Measurements from ENCODE around the gene CBR3.
A peak's percentile ranks its signal among the peaks of the same experiment; 100 is the strongest.
"Not testable (repeated sequence)": the region's sequence is repeated elsewhere in the genome, so short reads cannot be mapped to it uniquely, and the experiment has no call there.

CBR3 gene

DNA sequence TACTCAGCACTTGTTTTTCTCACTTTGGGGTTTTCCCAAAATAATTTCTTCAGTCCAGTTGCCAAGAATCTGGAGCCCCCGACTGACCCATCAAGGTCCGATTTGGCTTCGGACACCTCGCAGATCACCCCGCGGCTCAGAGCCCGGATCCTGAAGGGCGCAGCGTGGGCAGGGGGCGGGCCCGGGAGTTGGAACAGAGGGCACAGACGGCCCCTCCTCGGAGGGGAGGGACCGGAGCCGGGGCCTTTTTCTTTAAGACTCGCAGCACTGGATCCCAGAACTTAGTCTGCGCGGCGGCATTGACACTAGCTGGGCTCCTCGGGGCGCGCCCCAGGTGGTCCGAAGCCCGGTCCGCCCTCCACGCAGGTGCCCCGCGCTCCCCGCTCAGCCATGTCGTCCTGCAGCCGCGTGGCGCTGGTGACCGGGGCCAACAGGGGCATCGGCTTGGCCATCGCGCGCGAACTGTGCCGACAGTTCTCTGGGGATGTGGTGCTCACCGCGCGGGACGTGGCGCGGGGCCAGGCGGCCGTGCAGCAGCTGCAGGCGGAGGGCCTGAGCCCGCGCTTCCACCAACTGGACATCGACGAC, at the start of gene CBR3:
TSS of gene CBR3 (plus strand) at position 277 of the 588 bp plus-strand sequence. CDS start at position 391, 114 bp downstream.
- DNase-seq (ENCODE audit: low read depth): peak; percentile 24

DNA sequence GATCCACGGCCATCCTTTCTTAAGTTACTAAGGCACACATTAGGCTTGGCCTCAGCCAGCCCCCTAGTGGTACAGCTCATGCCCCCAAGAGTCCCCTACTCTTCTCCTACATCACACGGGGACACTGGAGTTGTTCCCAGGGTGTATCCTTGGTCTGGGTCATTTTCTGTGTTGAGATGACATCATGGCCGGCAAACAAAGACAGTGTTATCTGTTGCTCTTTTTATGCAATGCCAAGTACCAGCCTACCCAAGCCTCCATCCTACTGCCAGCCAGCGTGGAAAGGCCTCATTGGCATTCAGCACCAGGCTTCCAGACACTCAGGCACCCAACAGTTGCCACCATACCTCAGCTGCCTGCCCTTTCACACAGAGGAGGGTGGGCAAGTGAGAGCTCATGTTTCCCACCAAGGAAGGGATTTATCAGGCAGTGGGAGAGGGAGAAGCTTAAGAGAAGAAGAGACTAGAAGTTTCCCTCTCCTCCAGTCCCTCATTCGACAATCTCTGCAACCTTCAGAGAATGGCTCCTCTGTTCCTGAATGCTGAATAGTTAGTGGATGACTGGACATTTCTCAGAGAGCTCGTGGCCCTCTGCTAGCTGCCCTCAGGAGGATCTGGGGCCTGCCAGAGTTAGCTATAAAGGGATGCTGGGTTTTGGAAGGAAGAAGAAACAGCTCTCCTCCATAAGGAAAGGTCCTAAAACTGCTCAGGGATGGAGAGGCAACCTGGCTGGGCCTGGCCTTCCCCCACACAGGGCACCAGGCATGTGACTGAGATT, 47.3 kb upstream of the CBR3 start:
- no peak for DNase-seq (ENCODE audit: low read depth)

DNA sequence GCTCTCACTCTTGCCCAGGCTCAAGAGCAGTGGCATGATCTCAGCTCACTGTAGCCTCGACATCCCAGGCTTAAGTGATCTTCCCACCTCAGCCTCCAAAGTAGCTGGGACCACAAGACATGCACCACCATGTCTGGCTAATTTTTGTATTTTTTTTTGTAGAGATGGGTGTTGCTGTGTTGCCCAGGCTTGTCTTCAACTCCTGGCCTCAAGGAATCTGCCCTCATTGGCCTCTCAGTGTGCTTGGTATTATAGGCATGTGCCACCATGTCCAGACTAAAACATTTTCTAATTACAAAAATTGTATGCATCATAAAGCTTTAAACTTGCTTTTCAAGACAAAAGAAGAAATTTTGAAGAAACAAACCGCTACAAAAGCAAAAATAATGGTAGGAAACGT, 44.9 kb upstream of the CBR3 start:
- no peak for DNase-seq (ENCODE audit: low read depth)

DNA sequence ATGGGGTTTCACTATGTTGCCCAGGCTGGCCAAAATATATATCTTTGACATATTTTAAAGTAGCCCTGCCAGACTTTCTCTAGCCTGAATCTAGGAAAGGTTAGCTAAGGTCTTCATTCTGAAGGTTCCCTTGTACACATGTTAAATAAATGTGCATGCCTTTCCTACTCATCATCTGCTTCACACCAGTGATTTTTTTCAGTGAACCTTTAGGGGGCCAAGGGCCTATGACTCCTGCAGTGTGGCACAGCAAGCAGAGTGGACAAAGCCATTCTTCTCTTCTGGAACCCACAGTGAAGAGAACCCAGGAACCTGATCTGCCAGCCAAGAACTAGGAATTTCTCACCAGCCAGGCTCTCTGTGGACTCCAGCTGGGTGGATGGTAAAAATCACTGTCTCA, 42.2 kb upstream of the CBR3 start:
- no peak for DNase-seq (ENCODE audit: low read depth)

DNA sequence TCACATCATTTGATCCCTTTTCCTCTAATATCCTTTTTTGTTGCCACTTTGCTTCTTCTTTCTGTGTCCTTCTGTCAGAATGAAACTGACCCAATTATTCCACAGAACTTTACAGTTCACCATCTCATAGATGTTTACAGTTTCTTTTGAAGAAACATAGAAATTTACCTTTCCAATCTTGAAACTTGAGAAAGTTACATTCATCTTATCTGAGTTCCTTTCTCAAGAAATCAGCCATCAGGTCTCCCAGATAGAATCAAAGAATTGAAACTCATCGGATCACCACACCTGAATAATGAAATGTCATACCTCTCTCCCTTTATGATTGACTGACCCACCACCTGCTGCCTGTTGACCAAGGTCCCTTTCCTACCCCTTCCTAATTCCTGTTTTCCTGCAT, 41.4 kb upstream of the CBR3 start:
- no peak for DNase-seq (ENCODE audit: low read depth)

DNA sequence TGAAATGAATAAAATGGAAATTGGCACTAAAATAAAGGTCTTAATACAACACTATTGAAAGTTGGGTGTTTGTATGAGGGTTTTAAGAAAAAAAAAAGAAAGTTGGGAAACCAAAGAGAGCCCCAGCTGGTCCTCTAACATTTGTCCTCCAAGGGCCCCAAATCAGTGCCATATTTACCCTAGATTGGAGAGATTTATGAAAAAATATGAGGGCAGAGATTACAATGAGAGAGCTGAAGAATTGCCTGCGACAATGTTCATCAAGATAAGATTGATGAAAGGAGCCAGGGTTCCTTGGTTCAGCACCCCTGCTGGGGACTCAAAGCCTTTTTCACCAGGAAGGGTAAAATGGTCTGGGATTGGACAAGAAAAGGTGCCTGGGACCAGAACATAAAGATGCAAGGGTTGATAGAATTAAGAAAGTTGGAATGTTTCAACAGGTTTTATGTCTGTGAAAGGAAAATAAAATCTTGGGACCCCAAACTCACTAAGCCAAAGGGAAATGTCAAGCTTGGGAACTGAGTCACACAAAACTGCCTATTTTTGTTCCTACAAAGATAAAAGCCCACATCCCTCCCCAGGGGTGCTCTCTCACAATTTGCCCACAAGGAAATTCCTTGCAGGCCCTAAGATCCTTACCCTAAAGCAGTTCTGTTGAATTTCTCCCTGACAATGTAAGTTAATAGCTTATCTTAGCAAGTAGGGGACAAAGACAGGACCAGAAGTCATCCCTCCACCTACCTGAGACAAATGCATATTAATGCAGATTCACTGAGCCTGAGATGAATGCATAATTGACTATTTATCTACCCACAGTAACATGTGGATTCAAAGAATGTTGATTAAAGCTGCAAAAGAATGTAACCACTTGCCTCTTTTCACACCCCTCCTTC, 38.2 kb upstream of the CBR3 start:
- no peak for DNase-seq (ENCODE audit: low read depth)

DNA sequence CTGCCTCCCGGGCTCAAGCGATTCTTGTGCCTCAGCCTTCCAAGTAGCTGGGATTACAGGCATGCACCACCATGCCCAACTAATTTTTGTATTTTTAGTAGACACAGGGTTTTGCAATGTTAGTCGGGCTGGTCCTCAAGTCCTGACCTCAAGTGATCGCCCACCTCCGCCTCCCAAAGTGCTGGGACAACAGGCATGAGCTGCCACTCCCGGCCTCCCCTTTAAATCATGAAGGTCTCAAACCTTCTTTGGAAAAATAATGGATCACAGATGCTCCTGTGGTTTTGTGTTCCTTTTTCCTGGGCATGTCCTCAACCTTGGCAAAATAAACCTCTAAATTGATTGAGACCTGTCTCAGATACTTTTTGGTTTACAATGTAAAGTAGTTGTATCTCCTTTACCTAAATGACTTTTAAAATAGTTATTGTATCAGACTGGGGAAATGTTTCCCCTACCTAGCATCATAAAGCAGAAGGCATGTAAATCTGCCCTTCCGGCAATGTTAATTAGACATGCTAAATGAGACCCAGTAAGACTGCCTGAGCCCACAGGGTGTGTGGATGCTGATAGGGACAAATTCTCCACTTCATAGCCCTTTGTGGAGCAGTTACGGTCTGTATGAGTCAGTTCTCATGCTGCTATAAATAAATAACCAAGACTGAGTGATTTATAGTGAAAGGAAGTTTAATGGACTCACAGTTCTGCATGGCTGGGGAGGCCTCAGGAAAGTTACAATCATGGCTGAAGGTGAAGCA, 37.3 kb upstream of the CBR3 start:
- DNase-seq (ENCODE audit: low read depth): no peak

DNA sequence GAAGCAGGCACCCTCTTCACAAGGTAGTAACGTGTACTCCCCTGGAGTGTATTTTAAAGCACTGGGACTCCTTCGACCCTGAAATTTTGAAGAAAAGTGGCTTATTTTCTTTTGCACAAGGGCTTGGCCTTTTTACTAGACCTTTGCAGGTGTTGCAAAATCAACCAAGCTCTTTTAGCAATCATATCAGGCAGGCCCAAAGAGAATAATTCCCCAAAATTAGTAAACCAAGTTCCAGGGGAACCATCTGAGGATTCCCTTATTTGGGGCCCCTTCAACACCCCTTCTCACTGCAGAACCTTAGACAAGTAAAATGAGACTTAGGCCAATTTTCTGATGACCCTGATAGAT, 36.7 kb upstream of the CBR3 start:
- no peak for DNase-seq (ENCODE audit: low read depth)

DNA sequence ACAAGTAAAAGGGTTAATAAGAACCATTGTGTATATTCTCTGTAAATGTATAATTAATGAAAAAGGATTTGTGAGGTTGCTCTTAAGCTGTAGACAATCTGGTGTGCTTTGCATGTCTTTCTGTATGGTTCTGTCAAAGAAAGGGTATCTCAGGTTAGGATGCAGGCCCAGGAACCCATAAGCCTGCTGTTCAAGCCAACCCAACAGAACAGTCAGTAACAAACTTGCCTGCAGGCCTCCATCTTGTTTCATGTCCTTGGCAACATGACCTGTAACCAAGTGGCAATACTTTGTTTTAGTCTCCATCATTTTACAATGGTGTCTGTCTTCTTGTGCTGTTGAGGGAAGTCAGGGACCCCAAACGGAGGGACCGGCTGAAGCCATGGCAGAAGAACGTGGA, 35.9 kb upstream of the CBR3 start:
- DNase-seq (ENCODE audit: low read depth): no peak

DNA sequence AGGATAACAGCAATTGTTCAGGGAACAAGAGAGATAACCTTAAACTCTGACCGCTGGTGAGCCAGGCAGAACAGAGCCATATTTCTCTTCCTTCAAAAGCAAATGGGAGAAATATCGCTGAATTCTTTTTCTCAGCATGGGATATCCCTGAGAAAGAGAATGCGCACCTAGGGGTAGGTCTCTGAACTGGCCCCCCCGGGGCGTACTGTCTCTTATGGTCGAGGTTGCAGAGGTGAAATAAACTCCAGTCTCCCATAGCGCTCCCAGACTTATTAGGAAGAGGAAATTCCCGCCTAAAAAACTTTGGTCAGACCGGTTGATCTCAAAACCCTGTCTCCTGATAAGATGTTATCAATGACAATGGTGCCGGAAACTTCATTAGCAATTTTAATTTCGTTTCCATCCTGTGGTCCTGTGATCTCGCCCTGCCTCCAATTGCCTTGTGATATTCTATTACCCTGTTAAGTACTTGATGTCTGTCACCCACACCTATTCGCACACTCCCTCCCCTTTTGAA, 35.1 kb upstream of the CBR3 start:
- not testable (repeated sequence) for DNase-seq (ENCODE audit: low read depth)

DNA sequence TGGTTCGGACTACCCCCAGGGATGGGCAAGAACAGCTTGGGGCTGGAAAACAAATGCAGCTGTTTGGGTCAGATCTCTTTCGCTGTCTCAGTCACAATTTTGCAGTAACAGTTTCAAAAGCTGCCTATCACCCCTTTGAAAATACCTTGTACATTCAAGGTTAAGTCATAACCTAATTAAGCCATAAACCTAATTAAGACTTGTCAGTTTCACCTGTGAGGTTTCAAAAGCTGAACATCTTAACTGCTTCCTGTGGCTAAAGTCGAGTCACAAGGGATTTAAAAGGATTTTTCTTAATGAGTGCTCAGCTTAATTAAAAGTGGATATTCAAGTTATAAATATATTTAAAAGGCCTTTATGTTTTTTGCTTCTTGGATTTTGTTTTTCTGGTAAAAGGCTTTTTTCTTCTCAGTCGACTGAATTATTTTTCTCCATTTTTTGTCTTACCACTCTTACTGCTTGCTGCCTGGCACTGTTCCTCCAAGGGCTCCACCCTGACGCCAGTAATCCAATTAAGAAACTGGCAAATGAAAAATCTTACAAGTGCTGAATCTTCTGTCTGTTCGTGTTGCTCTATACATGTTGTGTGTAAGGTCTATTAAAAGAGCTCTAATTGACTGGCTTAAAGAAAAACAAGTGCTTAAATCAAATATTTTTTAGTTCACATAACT, 33.8 kb upstream of the CBR3 start:
- DNase-seq (ENCODE audit: low read depth): no peak

DNA sequence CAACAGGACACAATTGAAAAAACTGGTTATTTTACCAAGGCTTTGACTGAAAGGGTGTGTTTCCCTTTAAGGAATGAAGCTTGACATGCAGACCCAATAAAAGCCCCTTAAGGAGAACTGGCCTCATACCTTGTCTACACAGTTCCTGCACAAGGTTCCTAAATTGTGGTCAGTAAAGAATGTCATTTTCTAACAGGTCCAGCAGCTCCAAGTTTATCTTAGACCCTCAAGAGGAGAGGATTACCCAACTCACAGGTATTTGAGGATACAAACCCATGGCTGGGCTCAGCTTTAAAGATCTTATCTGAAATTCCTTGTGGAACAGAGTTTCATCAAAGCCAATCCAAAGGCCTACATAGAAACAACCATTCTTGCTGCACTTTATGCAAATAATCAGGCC, 31.4 kb upstream of the CBR3 start:
- DNase-seq (ENCODE audit: low read depth): no peak

DNA sequence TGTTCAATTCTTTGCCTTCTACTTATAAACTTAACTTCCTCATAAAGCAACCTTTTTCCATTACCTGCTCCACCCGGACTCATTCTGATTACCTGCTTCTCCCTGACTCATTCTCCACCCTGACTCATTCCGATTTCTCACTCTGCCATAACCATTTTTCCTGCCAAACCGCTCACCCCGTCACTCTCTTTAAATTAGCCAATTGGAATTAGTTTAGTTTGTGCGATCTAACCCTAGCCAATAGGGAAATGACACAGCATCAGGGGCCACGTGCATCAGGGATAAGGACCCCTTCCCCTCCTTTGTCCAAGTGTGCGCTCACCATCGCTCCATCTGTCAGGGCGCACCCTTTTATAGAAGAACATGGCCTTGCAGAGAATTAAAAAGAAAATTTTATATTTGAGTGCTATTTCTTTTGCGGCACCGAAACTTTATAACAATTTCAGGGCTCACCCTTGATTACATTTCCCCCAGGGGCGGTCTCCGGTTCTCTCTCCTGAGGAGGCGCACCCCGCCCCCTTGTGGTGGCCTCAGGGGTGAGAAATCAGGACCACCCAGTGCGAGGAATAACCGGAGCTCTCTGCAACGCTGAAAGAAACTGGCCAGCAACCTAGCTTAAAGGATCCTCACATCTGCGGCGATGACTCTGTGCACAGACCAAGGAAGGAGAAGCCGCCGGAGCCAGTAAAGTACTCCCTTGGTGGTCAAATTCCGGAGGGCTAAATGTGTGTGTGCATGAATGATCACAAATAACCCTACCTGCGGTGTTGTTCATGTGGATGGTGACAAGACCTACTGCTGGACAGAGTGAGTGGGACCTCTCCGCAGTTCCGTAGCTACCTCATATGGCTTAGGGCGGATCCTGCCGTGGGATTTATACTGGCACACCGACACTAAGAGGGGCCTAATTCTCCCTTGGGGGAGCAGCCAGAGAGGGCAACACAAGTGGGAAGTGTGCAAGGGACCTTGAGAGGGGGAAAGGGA, 30.3 kb upstream of the CBR3 start:
- DNase-seq (ENCODE audit: low read depth): peak; percentile 18

DNA sequence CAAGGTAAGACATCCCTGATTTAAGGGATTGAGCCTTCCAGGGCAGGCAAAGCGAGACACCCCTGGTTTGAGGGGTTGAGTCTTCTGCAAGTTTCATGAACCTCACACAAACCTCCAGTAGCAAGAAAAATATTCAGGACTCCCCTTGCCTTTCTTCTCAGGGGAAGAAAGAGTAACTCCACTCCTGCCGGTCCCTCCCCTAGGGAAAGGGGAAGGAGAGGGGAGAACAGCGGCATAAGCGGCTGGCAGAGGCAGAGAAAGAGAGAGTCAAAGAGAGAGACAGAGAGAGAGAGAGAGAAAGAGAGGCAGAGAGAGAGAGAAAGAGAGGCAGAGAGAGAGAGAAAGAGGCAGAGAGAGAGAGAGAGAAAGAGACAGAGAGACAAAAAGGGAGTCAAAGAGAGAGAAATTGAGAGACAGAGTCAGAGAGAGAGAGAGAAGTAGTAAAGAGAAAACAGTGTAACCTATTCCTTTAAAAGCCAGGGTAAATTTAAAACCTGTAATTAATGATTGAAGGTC, 29.5 kb upstream of the CBR3 start:
- no peak for DNase-seq (ENCODE audit: low read depth)

DNA sequence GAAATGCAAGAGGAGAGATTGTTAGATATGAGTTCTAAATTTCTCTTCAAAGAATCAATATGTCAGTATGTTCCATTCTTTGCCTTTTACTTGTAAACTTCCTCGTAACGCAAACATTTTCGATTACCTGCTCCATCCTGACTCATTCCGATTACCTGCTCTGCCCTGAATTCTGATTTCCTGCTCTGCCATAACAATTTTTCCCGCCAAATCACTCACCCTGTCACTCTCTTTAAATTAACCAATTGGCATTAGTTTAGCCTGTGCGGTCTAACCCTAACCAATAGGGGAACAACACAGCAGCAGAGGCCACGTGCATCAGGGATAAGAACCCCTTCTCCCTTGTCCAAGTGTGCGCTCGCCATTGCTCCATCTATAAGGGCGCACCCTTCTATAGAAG, 25.0 kb upstream of the CBR3 start:
- DNase-seq (ENCODE audit: low read depth): no peak

DNA sequence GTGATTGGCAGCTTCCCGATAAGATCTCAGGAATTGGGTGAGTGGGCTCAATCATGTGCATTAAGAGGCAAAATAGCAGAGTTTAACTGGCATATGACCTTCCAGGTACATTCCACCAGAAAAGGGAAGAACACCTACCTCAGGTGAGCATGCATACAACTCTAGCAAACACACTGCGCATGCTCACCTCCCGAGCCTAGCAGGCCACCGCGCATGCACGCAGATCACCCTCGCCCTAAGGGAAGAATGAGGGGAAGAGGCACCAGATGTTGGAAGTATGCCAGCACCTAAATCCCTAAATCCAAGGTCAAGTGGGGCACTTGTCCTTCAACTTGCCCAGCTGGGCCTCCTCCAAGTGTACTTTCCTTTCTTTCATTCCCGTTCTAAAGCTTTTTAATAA, 23.6 kb upstream of the CBR3 start:
- no peak for DNase-seq (ENCODE audit: low read depth)

DNA sequence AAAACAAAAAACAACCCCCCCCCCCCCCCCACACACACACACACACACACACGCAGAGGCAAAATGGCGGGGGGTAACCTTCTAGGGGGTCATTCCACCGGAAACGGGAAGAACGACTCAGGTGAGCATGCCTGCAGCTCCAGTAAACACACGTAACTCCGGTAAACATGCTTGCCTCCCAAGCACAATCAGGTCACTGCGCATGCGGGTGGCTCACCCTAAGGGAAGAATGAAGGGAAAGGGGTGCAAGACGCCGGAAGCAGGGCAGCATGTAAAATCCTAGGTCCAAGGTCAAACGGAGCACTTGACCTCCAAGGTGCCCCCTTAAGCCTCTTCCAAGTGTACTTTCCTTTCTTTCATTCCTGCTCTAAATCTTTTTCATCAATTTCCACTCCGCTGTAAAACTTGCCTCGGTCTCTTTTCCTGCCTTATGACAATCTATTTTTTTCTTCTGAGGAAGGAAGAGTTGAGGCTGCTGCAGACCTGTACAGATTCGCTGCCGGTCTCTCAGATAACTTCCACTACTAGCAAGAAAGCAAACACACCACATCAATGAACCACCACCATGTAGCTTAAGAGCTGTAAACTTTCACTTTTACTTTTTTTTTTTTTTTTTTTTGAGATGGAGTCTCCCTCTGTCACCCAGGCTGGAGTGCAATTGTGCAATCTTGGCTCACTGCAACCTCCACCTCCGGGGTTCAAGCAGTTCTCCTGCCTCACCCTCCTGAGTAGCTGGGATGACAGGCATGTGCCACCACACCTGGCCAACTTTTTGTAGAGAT, 21.0 kb upstream of the CBR3 start:
- peak; percentile 17 for DNase-seq (ENCODE audit: low read depth)

DNA sequence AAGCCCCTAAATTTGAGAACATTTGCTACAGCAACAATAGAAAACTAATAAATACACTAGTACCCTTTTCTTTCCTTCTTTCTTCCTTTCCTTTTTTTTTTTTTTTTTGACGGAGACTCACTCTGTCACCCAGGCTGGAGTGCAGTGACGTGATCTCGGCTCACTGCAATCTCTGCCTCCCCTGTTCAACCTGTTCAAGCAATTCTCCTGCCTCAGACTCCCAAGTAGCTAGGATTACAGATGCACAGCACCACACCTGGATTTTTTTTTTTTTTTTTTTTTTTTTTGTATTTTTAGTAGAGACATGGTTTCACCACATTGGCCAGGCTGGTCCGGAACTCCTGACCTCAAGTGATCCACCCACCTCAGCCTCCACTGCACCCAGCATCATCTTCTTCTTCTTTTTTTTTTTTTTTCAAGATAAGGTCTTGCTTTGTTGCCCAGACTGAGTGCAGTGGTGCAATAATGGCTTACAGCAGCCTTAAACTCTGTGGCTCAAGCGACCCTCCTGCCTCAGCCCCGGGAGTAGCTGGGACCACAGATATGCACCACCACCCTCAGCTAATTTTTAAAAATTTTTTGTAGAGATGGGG, 19.6 kb upstream of the CBR3 start:
- no peak for DNase-seq (ENCODE audit: low read depth)

DNA sequence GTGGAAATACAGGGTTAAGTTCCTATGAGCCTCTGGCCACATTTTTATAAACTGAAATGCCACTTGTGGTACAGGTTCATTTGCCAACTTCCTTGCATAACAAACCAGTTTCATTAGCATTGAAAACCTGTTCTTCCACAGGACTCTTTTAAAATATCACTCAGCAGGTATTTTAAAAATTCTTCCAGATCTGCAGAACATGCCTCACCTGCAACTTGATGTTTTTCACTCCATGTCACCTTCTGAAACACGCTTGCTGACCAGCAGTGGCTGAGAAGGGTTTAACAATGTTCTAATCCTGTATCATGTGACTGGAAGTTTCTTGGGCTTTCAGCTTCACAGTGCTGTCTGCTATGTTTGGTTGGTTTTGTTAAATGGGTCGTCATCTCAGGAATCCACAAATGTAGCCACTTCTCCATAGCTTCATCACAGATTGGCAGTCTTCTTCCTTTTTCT, 17.6 kb upstream of the CBR3 start:
- no peak for DNase-seq (ENCODE audit: low read depth)

All from activated T-helper 1 cell treated with Interleukin-2 at 50 U/mL for 16 hours (primary cell).